AG04449 (cell line): Measurements from ENCODE around the gene JPH4.

Source experiments
- CTCF ChIA-PET: fragments of 350-600 bp; formaldehyde crosslinking; extraction: SDS; loops from one replicate; lab custom pipeline; 2021; ENCODE audit warnings: antibody characterized with exemption; lab: Yijun Ruan, JAX
- POLR2A ChIA-PET: fragments of 400-600, 350-600 bp; formaldehyde crosslinking; extraction: SDS; loops from one replicate; lab custom pipeline; 2020; ENCODE audit warnings: antibody characterized with exemption, inconsistent platforms; lab: Yijun Ruan, JAX
- DNase-seq: peaks from one replicate; pipeline ENCODE4 v3.0.0-alpha.2; 2010; ENCODE audit warnings: low read depth, low spot score
- H3K4me3 ChIP-seq: 2 replicates; pipeline ENCODE4 v1.5.1; 2011; ENCODE audit warnings: low read depth, mild to moderate bottlenecking, control low read depth, low read length
- TF ChIP-seq, protein P1 (sequence below): IDR thresholded peaks from one replicate; pipeline ENCODE4 v1.5.1; 2011; ENCODE audit warnings: mild to moderate bottlenecking, moderate library complexity, low read length, control low read depth, inconsistent platforms; ENCODE audit not compliant: insufficient read depth; ENCODE audit errors: missing control alignments

Gene JPH4

DNA sequence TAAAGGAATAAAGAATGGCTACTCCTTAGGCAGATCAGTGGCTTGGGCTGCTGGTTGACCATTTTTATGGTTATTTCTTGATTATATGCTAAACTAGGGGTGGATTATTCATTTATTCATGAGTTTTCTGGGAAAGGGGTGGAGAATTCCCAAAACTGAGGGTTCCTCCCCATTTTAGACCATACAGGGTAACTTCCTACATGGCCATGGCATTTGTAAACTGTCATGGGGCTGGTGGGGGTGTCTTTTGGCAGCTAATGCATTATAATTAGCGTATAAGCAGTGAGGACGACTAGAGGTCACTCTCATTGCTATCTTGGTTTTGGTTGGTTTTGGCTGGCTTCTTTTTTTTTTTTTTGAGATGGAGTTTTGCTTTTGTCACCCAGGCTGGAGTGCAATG lies 25.6 kb upstream of the JPH4 start:
- DNase-seq: no peak

GRCh38 chr14:23603103-23603502 lies 24.5 kb upstream of the JPH4 start:
- CTCF ChIA-PET: interaction anchor here (1.8 to 4.3 kb wide), 2 partner anchors 14 to 29 kb away, joined by 7 to 28 read pairs; no protein-coding TSS in a partner anchor
- POLR2A ChIA-PET: no interaction called here
- TF ChIP-seq, protein P1, sequence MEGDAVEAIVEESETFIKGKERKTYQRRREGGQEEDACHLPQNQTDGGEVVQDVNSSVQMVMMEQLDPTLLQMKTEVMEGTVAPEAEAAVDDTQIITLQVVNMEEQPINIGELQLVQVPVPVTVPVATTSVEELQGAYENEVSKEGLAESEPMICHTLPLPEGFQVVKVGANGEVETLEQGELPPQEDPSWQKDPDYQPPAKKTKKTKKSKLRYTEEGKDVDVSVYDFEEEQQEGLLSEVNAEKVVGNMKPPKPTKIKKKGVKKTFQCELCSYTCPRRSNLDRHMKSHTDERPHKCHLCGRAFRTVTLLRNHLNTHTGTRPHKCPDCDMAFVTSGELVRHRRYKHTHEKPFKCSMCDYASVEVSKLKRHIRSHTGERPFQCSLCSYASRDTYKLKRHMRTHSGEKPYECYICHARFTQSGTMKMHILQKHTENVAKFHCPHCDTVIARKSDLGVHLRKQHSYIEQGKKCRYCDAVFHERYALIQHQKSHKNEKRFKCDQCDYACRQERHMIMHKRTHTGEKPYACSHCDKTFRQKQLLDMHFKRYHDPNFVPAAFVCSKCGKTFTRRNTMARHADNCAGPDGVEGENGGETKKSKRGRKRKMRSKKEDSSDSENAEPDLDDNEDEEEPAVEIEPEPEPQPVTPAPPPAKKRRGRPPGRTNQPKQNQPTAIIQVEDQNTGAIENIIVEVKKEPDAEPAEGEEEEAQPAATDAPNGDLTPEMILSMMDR: no peak
- no peak for DNase-seq
- no peak overlapping the region for H3K4me3 ChIP-seq

More for the DNA sequence above, 25.6 kb upstream of the JPH4 start:
- POLR2A ChIA-PET: no interaction called here
- CTCF ChIA-PET: interaction anchor here (1.8 kb wide), 1 partner anchor 28 kb away, joined by 7 read pairs; no protein-coding TSS in a partner anchor
- TF ChIP-seq, protein P1: no peak
- no peak overlapping the region for H3K4me3 ChIP-seq

- TF ChIP-seq, protein P1: no peak
- ChIA-PET CTCF (interaction anchor here (1.8 to 4.3 kb wide), 2 partner anchors 13 to 30 kb away, joined by 7 to 28 read pairs; no protein-coding TSS in a partner anchor), POLR2A (no interaction called here)
- H3K4me3 ChIP-seq: no peak overlapping the region
- no peak for DNase-seq
These were observed 23.8 kb upstream of the JPH4 start for GRCh38 chr14:23602181-23603095.

GRCh38 chr14:23601845-23602180 lies 23.2 kb upstream of the JPH4 start:
- TF ChIP-seq, protein P1: no peak
- POLR2A ChIA-PET: no interaction called here
- no peak for DNase-seq
- H3K4me3 ChIP-seq: no peak overlapping the region
- CTCF ChIA-PET: interaction anchor here (4.3 kb wide), 1 partner anchor 12 kb away, joined by 28 read pairs; no protein-coding TSS in a partner anchor

GRCh38 chr14:23601424-23601823 lies 22.8 kb upstream of the JPH4 start:
- DNase-seq: no peak
- CTCF ChIA-PET: interaction anchor here (4.3 kb wide), 1 partner anchor 12 kb away, joined by 28 read pairs; no protein-coding TSS in a partner anchor
- no peak overlapping the region for H3K4me3 ChIP-seq
- POLR2A ChIA-PET: no interaction called here
- TF ChIP-seq, protein P1: no peak

DNA sequence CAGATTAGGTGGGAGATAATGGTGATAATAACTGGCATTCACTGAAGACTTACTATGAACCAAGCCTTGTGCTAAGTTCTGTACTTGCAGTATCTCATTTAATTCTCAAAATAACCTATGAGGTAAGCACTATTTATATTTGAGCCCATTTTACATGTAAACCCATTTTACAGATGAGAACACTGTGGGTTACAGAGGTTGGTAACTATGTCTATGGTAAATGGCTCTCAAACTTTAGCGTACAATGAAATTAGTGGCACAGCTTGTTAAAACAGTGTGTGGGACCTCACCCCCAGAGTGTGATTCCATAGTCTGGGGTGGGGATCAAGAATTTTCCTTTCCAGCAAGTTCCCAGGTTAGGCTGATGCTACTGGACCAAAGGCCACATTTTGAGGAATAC lies 22.2 kb upstream of the JPH4 start:
- CTCF ChIA-PET: interaction anchor here (4.3 kb wide), 1 partner anchor 11 kb away, joined by 28 read pairs; no protein-coding TSS in a partner anchor

More for the DNA sequence above, 22.2 kb upstream of the JPH4 start:
- TF ChIP-seq, protein P1: no peak
- H3K4me3 ChIP-seq: no peak overlapping the region
- no peak for DNase-seq
- POLR2A ChIA-PET: no interaction called here
